ENCODE measurements around the gene RAE1.

DNA sequence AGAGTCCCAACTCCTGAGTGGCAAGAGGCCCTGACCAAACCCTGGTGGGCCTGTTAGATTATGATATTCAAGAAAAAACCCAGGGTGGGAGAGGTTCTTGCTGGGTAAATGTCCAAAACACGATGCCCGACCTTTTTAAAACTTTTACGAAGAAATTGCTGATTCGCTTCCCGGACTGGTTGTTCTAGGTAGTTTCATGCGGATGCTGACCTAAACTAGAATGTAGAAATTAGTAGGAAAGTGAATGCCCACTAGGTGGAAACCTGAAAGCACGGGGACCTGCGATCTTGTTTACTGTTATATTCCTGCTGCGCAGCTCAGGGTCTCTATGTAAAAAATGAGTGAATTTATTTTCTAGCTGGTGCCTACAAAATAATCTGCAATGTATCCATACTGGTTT lies 2.3 kb downstream of the RAE1 start:
- TF ChIP-seq, protein P1, sequence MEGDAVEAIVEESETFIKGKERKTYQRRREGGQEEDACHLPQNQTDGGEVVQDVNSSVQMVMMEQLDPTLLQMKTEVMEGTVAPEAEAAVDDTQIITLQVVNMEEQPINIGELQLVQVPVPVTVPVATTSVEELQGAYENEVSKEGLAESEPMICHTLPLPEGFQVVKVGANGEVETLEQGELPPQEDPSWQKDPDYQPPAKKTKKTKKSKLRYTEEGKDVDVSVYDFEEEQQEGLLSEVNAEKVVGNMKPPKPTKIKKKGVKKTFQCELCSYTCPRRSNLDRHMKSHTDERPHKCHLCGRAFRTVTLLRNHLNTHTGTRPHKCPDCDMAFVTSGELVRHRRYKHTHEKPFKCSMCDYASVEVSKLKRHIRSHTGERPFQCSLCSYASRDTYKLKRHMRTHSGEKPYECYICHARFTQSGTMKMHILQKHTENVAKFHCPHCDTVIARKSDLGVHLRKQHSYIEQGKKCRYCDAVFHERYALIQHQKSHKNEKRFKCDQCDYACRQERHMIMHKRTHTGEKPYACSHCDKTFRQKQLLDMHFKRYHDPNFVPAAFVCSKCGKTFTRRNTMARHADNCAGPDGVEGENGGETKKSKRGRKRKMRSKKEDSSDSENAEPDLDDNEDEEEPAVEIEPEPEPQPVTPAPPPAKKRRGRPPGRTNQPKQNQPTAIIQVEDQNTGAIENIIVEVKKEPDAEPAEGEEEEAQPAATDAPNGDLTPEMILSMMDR (IDR thresholded peaks at IDR 0.05): no peak
- no peak for TF ChIP-seq POLR2A (IDR thresholded peaks at IDR 0.05)

Data from esophagus squamous epithelium (tissue), 4 donors.